HepG2 (cell line): ENCODE results near the gene ADGRV1. TPM values are rescaled to one million over a fixed set of nuclear protein-coding genes. Genes with fewer than 3 reads are reported as not detected.

Experiments used
- ATAC-seq: fragments of 200-7000 bp; cut with Tn5 transposase; 3 replicates; pipeline ENCODE4 v1.9.1; 2020; ENCODE audit warnings: mild to moderate bottlenecking, moderate library complexity
- BruUV-seq: library from RNA; stranded (reverse); fragments of 400-500 nt; replicated peaks from 2 replicates; lab custom pipeline; 2021; lab: Mats Ljungman, UMichigan
- CTCF ChIA-PET: fragments of 300-600 bp; formaldehyde crosslinking; extraction: SDS; loops from one replicate; lab custom pipeline; 2021; ENCODE audit warnings: low total read pairs, inconsistent platforms, low intra/inter-chr PET ratio; lab: Yijun Ruan, JAX
- POLR2A ChIA-PET: fragments of 350-600 bp; sonication (Branson Sonifier 250); formaldehyde crosslinking; loops from one replicate; lab custom pipeline; 2020; ENCODE audit warnings: antibody characterized with exemption, inconsistent platforms; lab: Yijun Ruan, JAX
- DNase-seq: peaks from one replicate; pipeline ENCODE4 v3.0.0-alpha.2; 2015; ENCODE audit warnings: low spot score
- FAIRE-seq: peaks from 3 replicates; lab custom pipeline; 2011; peaks lifted over from hg19 to GRCh38; lab: Jason Lieb, UNC
- H2AFZ ChIP-seq: one replicate; pipeline ENCODE4 v1.6.1; 2011; ENCODE audit warnings: low read length, inconsistent platforms
- H3K27ac ChIP-seq: fragments of 300-600 bp; 3 replicates; pipeline ENCODE4 v1.8.0; 2011; ENCODE audit warnings: mixed run types, mild to moderate bottlenecking, mixed read lengths, low read length, inconsistent platforms; ENCODE audit not compliant: insufficient read depth; ENCODE audit errors: extremely low read length
- H3K27me3 ChIP-seq, 2 experiments: fragments of 200-600 bp in 1 of 2; 2 replicates in 1 of 2; 3 replicates in 1 of 2; pipeline versions ENCODE4 v1.6.0 to v1.8.0; 2011; ENCODE audit warnings: low read length in 2 of 2, mild to moderate bottlenecking in 2 of 2, moderate library complexity in 2 of 2, inconsistent platforms in 1 of 2; ENCODE audit not compliant: insufficient read depth in 2 of 2, control insufficient read depth in 1 of 2
- H3K36me3 ChIP-seq, 2 experiments: fragments of 200-600 bp in 1 of 2; replicated peaks in 1 of 2; 2 replicates in 1 of 2; 3 replicates in 1 of 2; pipeline versions ENCODE4 v1.5.1 to v1.8.0; 2011; ENCODE audit warnings: low read length in 2 of 2, inconsistent platforms in 1 of 2; ENCODE audit not compliant: insufficient read depth in 2 of 2, control insufficient read depth in 1 of 2
- H3K4me1 ChIP-seq: 2 replicates; pipeline ENCODE4 v1.5.1; 2012; ENCODE audit warnings: low read length, inconsistent platforms; ENCODE audit not compliant: insufficient read depth
- H3K4me2 ChIP-seq: 2 replicates; pipeline ENCODE4 v1.6.0; 2011; ENCODE audit warnings: low read depth, low read length, inconsistent platforms
- H3K4me3 ChIP-seq, 3 experiments: fragments of 200-600 bp in 1 of 3; sonication (generic), shearing (Covaris generic) in 1 of 3; replicated peaks in 1 of 3; 2 replicates each; pipeline ENCODE4 v1.5.1; 2011 to 2016; ENCODE audit warnings: low read length in 3 of 3, inconsistent platforms in 2 of 3, low read depth in 2 of 3, mild to moderate bottlenecking in 2 of 3, control low read depth in 1 of 3, mixed read lengths in 1 of 3; ENCODE audit not compliant: insufficient read depth in 1 of 3
- H3K79me2 ChIP-seq: one replicate; pipeline ENCODE4 v1.6.1; 2011; ENCODE audit warnings: low read length, inconsistent platforms; ENCODE audit not compliant: insufficient read depth
- H3K9ac ChIP-seq: 2 replicates; pipeline ENCODE4 v1.6.0; 2011; ENCODE audit warnings: mild to moderate bottlenecking, low read depth, low read length, inconsistent platforms; ENCODE audit not compliant: insufficient read depth
- H3K9me3 ChIP-seq: 2 replicates; pipeline ENCODE4 v1.5.1; 2012; ENCODE audit warnings: mild to moderate bottlenecking, low read length
- H4K20me1 ChIP-seq: 2 replicates; pipeline ENCODE4 v1.6.0; 2011; ENCODE audit warnings: inconsistent platforms, mild to moderate bottlenecking, low read length, moderate library complexity; ENCODE audit not compliant: insufficient read depth
- ATF3 ChIP-seq: sonication (generic); formaldehyde crosslinking; IDR thresholded peaks from 2 replicates; pipeline ENCODE4 v1.4.0; 2020; ENCODE audit warnings: missing genetic modification reagents
- HMGA1 ChIP-seq: sonication (generic); formaldehyde crosslinking; conservative IDR thresholded peaks from 2 replicates; pipeline ENCODE4 v1.4.0; 2020; ENCODE audit warnings: missing genetic modification reagents
- MTF1 ChIP-seq: sonication (generic); formaldehyde crosslinking; IDR thresholded peaks from 2 replicates; pipeline ENCODE4 v1.5.0; 2020; ENCODE audit warnings: missing genetic modification reagents
- RXRB ChIP-seq: IDR thresholded peaks from 2 replicates; pipeline ENCODE4 v1.6.1; 2016; ENCODE audit warnings: borderline replicate concordance, missing genetic modification reagents, missing compliant biosample characterization
- SOX13 ChIP-seq, 3 experiments: fragments of 450-650 bp in 1 of 3; sonication (generic) in 1 of 3; formaldehyde crosslinking in 1 of 3; IDR thresholded peaks in 2 of 3; conservative IDR thresholded peaks in 1 of 3; 2 replicates each; pipeline versions ENCODE4 v1.5.0 to v1.6.1; 2016 to 2020; ENCODE audit warnings: antibody characterized with exemption in 1 of 3, mild to moderate bottlenecking in 1 of 3, missing compliant biosample characterization in 1 of 3, missing genetic modification reagents in 1 of 3, moderate library complexity in 1 of 3
- SUZ12 ChIP-seq: fragments of 150-350 bp; IDR thresholded peaks from 2 replicates; pipeline ENCODE4 v1.6.1; 2014; ENCODE audit warnings: low read depth, low read length
- ZNF224 ChIP-seq: sonication (generic); formaldehyde crosslinking; IDR thresholded peaks from 2 replicates; pipeline ENCODE4 v1.5.0; 2020; ENCODE audit warnings: mild to moderate bottlenecking, missing genetic modification reagents
- ZNF24 ChIP-seq: fragments of 450-650 bp; IDR thresholded peaks from 2 replicates; pipeline ENCODE4 v1.6.1; 2017; ENCODE audit warnings: antibody characterized with exemption, mild to moderate bottlenecking
- ZNF607 ChIP-seq: sonication (generic); formaldehyde crosslinking; IDR thresholded peaks from 2 replicates; pipeline ENCODE4 v1.5.1; 2020; ENCODE audit warnings: missing genetic modification reagents, mild to moderate bottlenecking, borderline replicate concordance
- ZNF652 ChIP-seq: IDR thresholded peaks from 2 replicates; pipeline ENCODE4 v1.6.1; 2016; ENCODE audit warnings: low read depth, borderline replicate concordance
- WGBS: methylation state at CpG from one replicate; pipeline ENCODE4 v1.1.6; 2017; ENCODE audit warnings: low lambda C conversion rate; 5-methylcytosine and 5-hydroxymethylcytosine counted together
- in situ Hi-C: cut with HindIII; loops from 2 replicates; pipeline ENCODE4 v1.10.0; 2017; ENCODE audit warnings: low pct_unique_long_range_greater_than_20kb; ENCODE audit not compliant: extremely low pct_ligation_motif_present
- intact Hi-C: fragments of 100-400 bp; cut with micrococcal nuclease; formaldehyde crosslinking; loops from one replicate; pipeline ENCODE4 v1.10.0; 2022; ENCODE audit not compliant: unreplicated experiment
- polyA plus RNA-seq, 8 experiments: library from polyadenylated mRNA; depleted of rRNA in 3 of 8; stranded (reverse) in 7 of 8; unstranded in 1 of 8; fragments of >200 nt; fragmentation: Illumina TruSeq in 4 of 8; extraction: Trizol in 4 of 8; gene quantifications; 2 replicates each; pipeline versions ENCODE4 v1.2.1 to v1.2.3, GENCODE V29; 2011 to 2016; ENCODE audit warnings: low read depth in 4 of 8, missing spikeins in 1 of 8, mixed read lengths in 1 of 8; ENCODE audit not compliant: insufficient read depth in 1 of 8
- total RNA-seq, 5 experiments: library from RNA; depleted of rRNA; stranded (reverse); fragments of >200 nt; fragmentation: Illumina TruSeq; extraction: Trizol; gene quantifications; 2 replicates each; pipeline ENCODE4 v1.2.3, GENCODE V29; 2016; ENCODE audit warnings: low read depth in 1 of 5
- TF ChIP-seq, protein P1 (sequence below): sonication (generic); formaldehyde crosslinking; IDR thresholded peaks from 2 replicates; pipeline ENCODE4 v1.5.0; 2020; ENCODE audit warnings: missing genetic modification reagents
- TF ChIP-seq, protein P2 (sequence below): sonication (generic); formaldehyde crosslinking; IDR thresholded peaks from 2 replicates; pipeline ENCODE4 v1.4.0; 2020; ENCODE audit warnings: missing genetic modification reagents, borderline replicate concordance
- TF ChIP-seq, protein P3 (sequence below): sonication (generic); formaldehyde crosslinking; IDR thresholded peaks from 2 replicates; pipeline ENCODE4 v1.8.1; 2022; ENCODE audit warnings: mild to moderate bottlenecking, missing genetic modification reagents

ADGRV1 gene
- total and polyA plus RNA-seq, 2 of the 13 experiments (the other 11 are each of a cell fraction or from before 2014, with no cell fraction given) = 1.7 to 3.9 TPM

DNA sequence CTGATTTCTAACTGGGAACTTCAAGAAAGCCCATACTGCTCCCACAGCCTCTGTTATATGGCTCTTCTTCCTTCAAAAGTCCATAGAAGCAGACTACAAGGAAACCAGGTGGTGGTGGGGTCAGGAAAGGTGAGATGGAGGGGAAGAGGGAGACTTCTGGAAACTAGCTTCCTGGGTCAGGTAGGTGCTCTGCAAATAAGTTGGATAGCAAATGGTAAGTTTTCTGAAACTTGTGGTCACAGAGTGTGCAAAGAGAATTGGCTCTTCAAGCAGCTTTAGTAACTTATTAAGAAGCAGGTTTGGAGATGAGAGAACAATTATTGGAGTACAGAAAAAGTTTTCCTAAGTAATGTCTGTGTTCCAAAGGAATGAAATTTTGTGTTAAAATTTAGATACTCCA lies 316.9 kb downstream of the ADGRV1 start:
- intact Hi-C loops = no loop called here
- H3K4me2 ChIP-seq = no peak overlapping the region
- CTCF ChIA-PET = no interaction called here
- H3K9me3 ChIP-seq = no peaks in the 10 kb centered on the region
- ATAC-seq (no peak), DNase-seq (no peak), FAIRE-seq (no peak)
- peaks cover 40% of the 10 kb centered on the region for H3K4me1 ChIP-seq
- in situ Hi-C loops = no loop called here
- H3K4me3 ChIP-seq = no peak overlapping the region
- no peak overlapping the region for H3K27ac ChIP-seq
- TF ChIP-seq SUZ12 = no peak
- TF ChIP-seq, protein P1, sequence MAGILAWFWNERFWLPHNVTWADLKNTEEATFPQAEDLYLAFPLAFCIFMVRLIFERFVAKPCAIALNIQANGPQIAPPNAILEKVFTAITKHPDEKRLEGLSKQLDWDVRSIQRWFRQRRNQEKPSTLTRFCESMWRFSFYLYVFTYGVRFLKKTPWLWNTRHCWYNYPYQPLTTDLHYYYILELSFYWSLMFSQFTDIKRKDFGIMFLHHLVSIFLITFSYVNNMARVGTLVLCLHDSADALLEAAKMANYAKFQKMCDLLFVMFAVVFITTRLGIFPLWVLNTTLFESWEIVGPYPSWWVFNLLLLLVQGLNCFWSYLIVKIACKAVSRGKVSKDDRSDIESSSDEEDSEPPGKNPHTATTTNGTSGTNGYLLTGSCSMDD (CRISPR knock-in tag) = no peak
- BruUV-seq = no TSS peak
- POLR2A ChIA-PET = no interaction called here
- no peaks in the 10 kb centered on the region for H3K27me3 ChIP-seq
- no peaks in the 10 kb centered on the region for H3K79me2 ChIP-seq
- H2AFZ ChIP-seq = no peak overlapping the region
- no peak overlapping the region for H3K9ac ChIP-seq
- no peaks in the 10 kb centered on the region for H4K20me1 ChIP-seq
- H3K36me3 ChIP-seq = no peaks in the 10 kb centered on the region

- no TSS peak for BruUV-seq
- in situ Hi-C loops = no loop called here
- peak; percentile 47; the same call in 1 of the 3 replicates for ATAC-seq
- WGBS = 0% methylated on average over 1 of the region's 1 CpG
- DNase-seq = peak; percentile 10
- no peaks in the 10 kb centered on the region for H3K79me2 ChIP-seq
- intact Hi-C loops = no loop called here
- no peak for TF ChIP-seq HMGA1 (CRISPR knock-in tag)
- TF ChIP-seq, protein P2, sequence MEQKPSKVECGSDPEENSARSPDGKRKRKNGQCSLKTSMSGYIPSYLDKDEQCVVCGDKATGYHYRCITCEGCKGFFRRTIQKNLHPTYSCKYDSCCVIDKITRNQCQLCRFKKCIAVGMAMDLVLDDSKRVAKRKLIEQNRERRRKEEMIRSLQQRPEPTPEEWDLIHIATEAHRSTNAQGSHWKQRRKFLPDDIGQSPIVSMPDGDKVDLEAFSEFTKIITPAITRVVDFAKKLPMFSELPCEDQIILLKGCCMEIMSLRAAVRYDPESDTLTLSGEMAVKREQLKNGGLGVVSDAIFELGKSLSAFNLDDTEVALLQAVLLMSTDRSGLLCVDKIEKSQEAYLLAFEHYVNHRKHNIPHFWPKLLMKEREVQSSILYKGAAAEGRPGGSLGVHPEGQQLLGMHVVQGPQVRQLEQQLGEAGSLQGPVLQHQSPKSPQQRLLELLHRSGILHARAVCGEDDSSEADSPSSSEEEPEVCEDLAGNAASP (CRISPR knock-in tag) = peak; percentile 64; the same call in 1 of the 2 replicates
- no peak for TF ChIP-seq ZNF24
- no peak for TF ChIP-seq ZNF224 (CRISPR knock-in tag)
- TF ChIP-seq ZNF607 (CRISPR knock-in tag) = no peak
- TF ChIP-seq, protein P3, sequence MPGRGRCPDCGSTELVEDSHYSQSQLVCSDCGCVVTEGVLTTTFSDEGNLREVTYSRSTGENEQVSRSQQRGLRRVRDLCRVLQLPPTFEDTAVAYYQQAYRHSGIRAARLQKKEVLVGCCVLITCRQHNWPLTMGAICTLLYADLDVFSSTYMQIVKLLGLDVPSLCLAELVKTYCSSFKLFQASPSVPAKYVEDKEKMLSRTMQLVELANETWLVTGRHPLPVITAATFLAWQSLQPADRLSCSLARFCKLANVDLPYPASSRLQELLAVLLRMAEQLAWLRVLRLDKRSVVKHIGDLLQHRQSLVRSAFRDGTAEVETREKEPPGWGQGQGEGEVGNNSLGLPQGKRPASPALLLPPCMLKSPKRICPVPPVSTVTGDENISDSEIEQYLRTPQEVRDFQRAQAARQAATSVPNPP = no peak
- TF ChIP-seq MTF1 (CRISPR knock-in tag) = no peak
- peak; percentile 71 for TF ChIP-seq ZNF652 (CRISPR knock-in tag)
- TF ChIP-seq ATF3 (CRISPR knock-in tag) = no peak
- 0 out of 2 replicates have a peak, but pooled peaks have one; percentile 16 for TF ChIP-seq RXRB (CRISPR knock-in tag)
- no peak for TF ChIP-seq SOX13 (IDR thresholded peaks at IDR 0.05)
- 0 out of 4 replicates have a peak, but pooled peaks of 1 of the 2 experiments have one; percentile 10 for TF ChIP-seq SOX13 (CRISPR knock-in tag; conservative IDR thresholded peaks at IDR 0.05 in 1 of 2, IDR thresholded peaks at IDR 0.05 in 1 of 2)
- H3K27me3 ChIP-seq = no peaks in the 10 kb centered on the region
- H3K9ac ChIP-seq = no peak overlapping the region
- peaks cover 40% of the 10 kb centered on the region for H3K4me1 ChIP-seq
- ChIA-PET POLR2A (no interaction called here), CTCF (no interaction called here)
- H3K4me2 ChIP-seq = 0 out of 2 replicates have a peak overlapping the region, but pooled peaks have one; percentile 14
- H4K20me1 ChIP-seq = no peaks in the 10 kb centered on the region
- H3K9me3 ChIP-seq = no peaks in the 10 kb centered on the region
- H3K36me3 ChIP-seq = no peaks in the 10 kb centered on the region
- no peak overlapping the region for H3K4me3 ChIP-seq
- no peak for FAIRE-seq
- H2AFZ ChIP-seq = no peak overlapping the region
- H3K27ac ChIP-seq = peak overlapping the region; percentile 31
Observed at GRCh38 chr5:90876366-90876765, 317.8 kb downstream of the ADGRV1 start.
